ENCODE data around the gene CLSTN1. TPM values are rescaled to one million over a fixed set of nuclear protein-coding genes. Genes with fewer than 3 reads are reported as not detected.

CLSTN1 gene
- total RNA-seq, 1 donor from 2014 or later = 136 TPM

- no peak overlapping the region for H3K27ac Mint-ChIP-seq
- H3K36me3 Mint-ChIP-seq = peaks cover 15% of the 10 kb centered on the region
- no peaks in the 10 kb centered on the region for H3K27me3 Mint-ChIP-seq
- DNase-seq (ENCODE audit: extremely low spot score, unreplicated experiment) = no peak
- H3K9me3 Mint-ChIP-seq = no peaks in the 10 kb centered on the region
- H3K4me1 Mint-ChIP-seq (ENCODE audit: unreplicated experiment) = no peaks in the 10 kb centered on the region
- H3K4me3 Mint-ChIP-seq = no peak overlapping the region
- no peak for TF ChIP-seq CTCF (conservative IDR thresholded peaks at IDR 0.05)
Observed at GRCh38 chr1:9726905-9727595, 96.7 kb downstream of the CLSTN1 start.

GRCh38 chr1:9726406-9726805 is 97.4 kb downstream of the CLSTN1 start:
- H3K9me3 Mint-ChIP-seq = no peaks in the 10 kb centered on the region
- H3K4me3 Mint-ChIP-seq = no peak overlapping the region
- DNase-seq (ENCODE audit: extremely low spot score, unreplicated experiment) = no peak
- no peak for TF ChIP-seq CTCF (conservative IDR thresholded peaks at IDR 0.05)
- H3K4me1 Mint-ChIP-seq (ENCODE audit: unreplicated experiment) = no peaks in the 10 kb centered on the region
- peaks cover 9% of the 10 kb centered on the region for H3K36me3 Mint-ChIP-seq
- H3K27ac Mint-ChIP-seq = no peak overlapping the region
- no peaks in the 10 kb centered on the region for H3K27me3 Mint-ChIP-seq

- Mint-ChIP-seq H3K9me3 (no peaks in the 10 kb centered on the region), H3K27ac (no peak overlapping the region), H3K4me1 (ENCODE audit: unreplicated experiment) (no peaks in the 10 kb centered on the region), H3K4me3 (no peak overlapping the region), H3K27me3 (no peaks in the 10 kb centered on the region), H3K36me3 (peaks cover 4% of the 10 kb centered on the region)
- no peak for DNase-seq (ENCODE audit: extremely low spot score, unreplicated experiment)
- peak; percentile 88 for TF ChIP-seq CTCF (conservative IDR thresholded peaks at IDR 0.05)
Observed at GRCh38 chr1:9724706-9725476, 98.9 kb downstream of the CLSTN1 start.

GRCh38 chr1:9723926-9724325 is 99.8 kb downstream of the CLSTN1 start:
- no peak for DNase-seq (ENCODE audit: extremely low spot score, unreplicated experiment)
- no peaks in the 10 kb centered on the region for H3K27me3 Mint-ChIP-seq
- H3K36me3 Mint-ChIP-seq = peaks cover 3% of the 10 kb centered on the region
- no peaks in the 10 kb centered on the region for H3K9me3 Mint-ChIP-seq
- TF ChIP-seq CTCF (conservative IDR thresholded peaks at IDR 0.05) = no peak
- no peak overlapping the region for H3K27ac Mint-ChIP-seq
- no peak overlapping the region for H3K4me3 Mint-ChIP-seq
- no peaks in the 10 kb centered on the region for H3K4me1 Mint-ChIP-seq (ENCODE audit: unreplicated experiment)

- no peak for DNase-seq (ENCODE audit: extremely low spot score, unreplicated experiment)
- H3K36me3 Mint-ChIP-seq = no peaks in the 10 kb centered on the region
- no peak overlapping the region for H3K4me3 Mint-ChIP-seq
- no peak for TF ChIP-seq CTCF (conservative IDR thresholded peaks at IDR 0.05)
- no peaks in the 10 kb centered on the region for H3K4me1 Mint-ChIP-seq (ENCODE audit: unreplicated experiment)
- H3K27me3 Mint-ChIP-seq = no peaks in the 10 kb centered on the region
- H3K27ac Mint-ChIP-seq = no peak overlapping the region
- H3K9me3 Mint-ChIP-seq = no peaks in the 10 kb centered on the region
Observed at GRCh38 chr1:9723068-9723805, 100.5 kb downstream of the CLSTN1 start.
